Activated CD8-positive, alpha-beta T cell treated with anti-CD3 and anti-CD28 coated beads for 36 hours (primary cell): ENCODE results near the gene UIMC1. TPM values are rescaled to one million over a fixed set of nuclear protein-coding genes. Genes with fewer than 3 reads are reported as not detected.

Source experiments
- ATAC-seq: fragments of 200-7000 bp; cut with Tn5 transposase; one replicate; pipeline ENCODE4 v1.10.0; 2021; ENCODE audit warnings: mild to moderate bottlenecking, moderate library complexity
- CTCF ChIA-PET: fragments of 350-600 bp; sonication (Branson Sonifier 250); formaldehyde crosslinking; loops from one replicate; lab custom pipeline; 2021; ENCODE audit warnings: antibody characterized with exemption; lab: Charles Lee
- POLR2A ChIA-PET: fragments of 350-600 bp; sonication (Branson Sonifier 250); formaldehyde crosslinking; loops from one replicate; lab custom pipeline; 2021; ENCODE audit warnings: antibody characterized with exemption; lab: Charles Lee
- DNase-seq: peaks from one replicate; pipeline ENCODE4 v3.0.0-alpha.2; 2020
- H3K27ac Mint-ChIP-seq: one replicate; pipeline ENCODE4 v1.8.0; 2021; ENCODE audit warnings: mild to moderate bottlenecking, mixed read lengths
- H3K27me3 Mint-ChIP-seq: one replicate; pipeline ENCODE4 v1.8.0; 2021; ENCODE audit warnings: mixed read lengths
- H3K36me3 Mint-ChIP-seq: one replicate; pipeline ENCODE4 v1.8.0; 2021; ENCODE audit warnings: low read depth, mixed read lengths
- H3K4me1 Mint-ChIP-seq: one replicate; pipeline ENCODE4 v1.8.0; 2021; ENCODE audit warnings: low read depth, mixed read lengths
- H3K4me3 Mint-ChIP-seq: one replicate; pipeline ENCODE4 v1.8.0; 2021; ENCODE audit warnings: mild to moderate bottlenecking, moderate library complexity, mixed read lengths
- H3K9me3 Mint-ChIP-seq: one replicate; pipeline ENCODE4 v1.8.0; 2021; ENCODE audit warnings: mixed read lengths
- intact Hi-C: fragments of 100-400 bp; cut with micrococcal nuclease; formaldehyde crosslinking; loops from one replicate; pipeline ENCODE4 v1.10.0; 2022
- total RNA-seq, 2 experiments: library from RNA; stranded (reverse); gene quantifications; one replicate each; pipeline ENCODE4 v1.2.3, GENCODE V29; 2021
- TF ChIP-seq, protein P1 (sequence below): fragments of 200-600 bp; IDR thresholded peaks from one replicate; pipeline ENCODE4 v1.8.0; 2022; ENCODE audit warnings: antibody characterized with exemption, mild to moderate bottlenecking

UIMC1 gene
- total RNA-seq, 2 experiments from 2014 or later: 54.1 to 57.0 TPM

DNA sequence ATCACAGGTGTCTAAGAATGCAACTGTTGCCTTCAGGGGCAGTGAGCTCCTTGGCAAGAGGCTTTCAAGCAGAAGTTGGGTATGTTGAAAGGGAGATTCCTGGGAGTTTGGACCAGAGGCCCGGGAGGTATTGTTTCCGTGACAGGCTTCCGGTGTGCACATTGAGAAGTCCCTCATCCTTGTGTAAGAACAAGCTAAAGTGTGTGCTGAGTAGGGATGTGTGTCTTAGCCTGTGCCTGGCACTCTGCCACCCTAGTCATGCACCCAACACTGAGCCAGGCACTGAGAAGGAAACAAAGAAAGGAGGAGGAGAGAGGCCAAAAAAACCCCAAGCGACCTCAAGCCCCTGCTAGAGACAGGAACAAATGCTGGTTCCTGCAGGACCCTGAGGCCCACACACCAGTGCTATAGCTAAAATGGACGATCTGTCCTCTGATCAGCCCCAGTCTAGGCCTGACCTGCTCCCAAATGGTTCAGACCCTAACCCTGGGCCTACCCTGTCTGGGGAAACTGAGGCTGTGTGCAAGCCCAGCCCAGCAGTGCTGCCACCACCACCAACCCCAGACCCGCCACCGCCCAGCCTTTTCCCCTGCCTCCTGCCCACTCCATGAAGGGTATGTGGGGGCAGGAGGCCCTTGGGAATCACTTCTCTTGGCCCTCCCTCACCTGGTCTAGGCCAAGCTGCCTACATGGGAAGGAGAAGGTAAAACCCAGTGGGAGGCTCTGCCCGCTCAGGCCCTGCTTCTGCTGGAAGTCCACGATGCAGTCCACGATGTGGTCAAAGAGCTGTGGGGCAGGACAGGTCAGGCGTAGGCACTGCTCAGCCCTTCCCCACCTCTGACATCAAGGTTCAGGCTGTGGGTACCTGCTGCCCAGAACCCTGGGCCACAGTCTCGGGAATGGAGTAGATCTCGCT lies 120.0 kb downstream of the UIMC1 start:
- no peak overlapping the region for H3K4me3 Mint-ChIP-seq
- no peak for DNase-seq
- peaks cover 1% of the 10 kb centered on the region for H3K27me3 Mint-ChIP-seq
- POLR2A ChIA-PET: interaction anchor here (0.8 kb wide), 1 partner anchor 14 kb away, joined by 3 read pairs; no protein-coding TSS in a partner anchor
- TF ChIP-seq, protein P1, sequence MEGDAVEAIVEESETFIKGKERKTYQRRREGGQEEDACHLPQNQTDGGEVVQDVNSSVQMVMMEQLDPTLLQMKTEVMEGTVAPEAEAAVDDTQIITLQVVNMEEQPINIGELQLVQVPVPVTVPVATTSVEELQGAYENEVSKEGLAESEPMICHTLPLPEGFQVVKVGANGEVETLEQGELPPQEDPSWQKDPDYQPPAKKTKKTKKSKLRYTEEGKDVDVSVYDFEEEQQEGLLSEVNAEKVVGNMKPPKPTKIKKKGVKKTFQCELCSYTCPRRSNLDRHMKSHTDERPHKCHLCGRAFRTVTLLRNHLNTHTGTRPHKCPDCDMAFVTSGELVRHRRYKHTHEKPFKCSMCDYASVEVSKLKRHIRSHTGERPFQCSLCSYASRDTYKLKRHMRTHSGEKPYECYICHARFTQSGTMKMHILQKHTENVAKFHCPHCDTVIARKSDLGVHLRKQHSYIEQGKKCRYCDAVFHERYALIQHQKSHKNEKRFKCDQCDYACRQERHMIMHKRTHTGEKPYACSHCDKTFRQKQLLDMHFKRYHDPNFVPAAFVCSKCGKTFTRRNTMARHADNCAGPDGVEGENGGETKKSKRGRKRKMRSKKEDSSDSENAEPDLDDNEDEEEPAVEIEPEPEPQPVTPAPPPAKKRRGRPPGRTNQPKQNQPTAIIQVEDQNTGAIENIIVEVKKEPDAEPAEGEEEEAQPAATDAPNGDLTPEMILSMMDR: no peak
- no peaks in the 10 kb centered on the region for H3K4me1 Mint-ChIP-seq
- no peaks in the 10 kb centered on the region for H3K9me3 Mint-ChIP-seq
- no peaks in the 10 kb centered on the region for H3K36me3 Mint-ChIP-seq
- no peak for ATAC-seq
- CTCF ChIA-PET: interaction anchor here (0.7 kb wide), 1 partner anchor 127 kb away, joined by 3 read pairs; no protein-coding TSS in a partner anchor
- intact Hi-C loops: no loop called here
- no peak overlapping the region for H3K27ac Mint-ChIP-seq

DNA sequence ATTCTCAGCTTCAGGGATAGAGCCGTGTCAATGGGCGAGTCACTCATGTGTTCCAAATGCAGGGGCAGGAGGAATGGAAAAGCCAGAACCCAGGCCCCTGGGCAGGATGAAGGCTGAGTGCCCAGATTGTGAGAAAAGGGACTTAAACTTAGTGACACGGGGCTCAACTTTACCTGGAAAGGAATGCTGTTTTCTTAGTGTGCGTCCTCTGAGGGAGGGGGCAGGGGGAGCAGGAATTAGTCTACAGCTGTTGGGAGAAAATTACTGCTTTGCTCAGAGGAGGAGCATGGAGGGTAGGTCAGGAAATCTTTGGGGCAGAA lies 122.0 kb downstream of the UIMC1 start:
- CTCF ChIA-PET: no interaction called here
- ATAC-seq: no peak

DNA sequence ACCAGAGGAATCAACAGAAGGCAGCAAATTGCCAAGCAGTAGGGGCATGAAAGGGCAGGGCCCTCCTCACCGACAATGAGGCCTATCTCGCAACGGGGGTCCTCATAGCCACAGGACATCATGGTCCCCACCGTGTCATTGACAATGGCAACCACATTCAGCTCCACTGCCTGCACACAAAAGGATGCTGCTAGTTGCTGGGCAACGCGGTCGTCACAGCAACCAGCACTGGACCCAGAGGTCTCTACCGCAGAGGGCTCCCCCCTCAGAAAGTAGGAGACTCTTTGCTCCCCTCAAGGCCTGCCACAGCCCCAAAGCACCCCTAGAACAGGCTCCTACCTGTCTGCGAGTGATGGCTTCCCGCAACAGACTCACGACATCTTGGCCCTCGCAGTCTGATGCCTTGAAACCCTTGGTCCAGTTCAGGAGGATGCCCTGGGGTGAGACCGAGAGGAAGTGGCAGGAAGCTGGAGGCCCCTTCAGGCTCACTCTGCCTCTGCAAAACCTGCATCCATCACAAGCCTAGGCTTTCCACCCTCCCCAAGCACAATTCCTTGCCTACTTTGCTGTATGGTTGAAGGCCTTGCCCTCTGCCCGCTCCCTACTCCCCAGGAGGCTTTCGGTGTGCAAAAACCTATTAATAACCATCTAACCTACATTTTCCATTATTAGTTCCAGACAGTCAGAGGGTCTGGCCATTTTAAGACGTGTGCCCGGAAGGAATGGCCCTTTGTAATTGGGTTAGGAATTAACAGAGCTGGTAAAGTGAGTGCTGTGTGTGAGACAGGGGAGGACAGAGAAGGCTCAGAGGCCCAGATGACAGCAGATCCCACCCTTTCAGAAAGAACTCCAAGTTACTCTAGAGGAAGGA lies 122.6 kb downstream of the UIMC1 start:
- Mint-ChIP-seq H3K4me1 (no peaks in the 10 kb centered on the region), H3K36me3 (no peaks in the 10 kb centered on the region), H3K4me3 (no peak overlapping the region), H3K9me3 (no peaks in the 10 kb centered on the region), H3K27me3 (peaks cover 1% of the 10 kb centered on the region), H3K27ac (no peak overlapping the region)
- no peak for DNase-seq
- intact Hi-C loops: no loop called here
- ATAC-seq: no peak
- ChIA-PET POLR2A (interaction anchor here (0.8 to 1.4 kb wide), 2 partner anchors 228 to 309 kb away, joined by 3 read pairs; no protein-coding TSS in a partner anchor), CTCF (no interaction called here)
- TF ChIP-seq, protein P1: no peak

More for the DNA sequence above, 122.0 kb downstream of the UIMC1 start:
- intact Hi-C loops: no loop called here
- Mint-ChIP-seq H3K27ac (no peak overlapping the region), H3K9me3 (no peaks in the 10 kb centered on the region), H3K4me1 (no peaks in the 10 kb centered on the region), H3K4me3 (no peak overlapping the region), H3K36me3 (no peaks in the 10 kb centered on the region), H3K27me3 (peaks cover 1% of the 10 kb centered on the region)
- TF ChIP-seq, protein P1: no peak
- POLR2A ChIA-PET: interaction anchor here (0.8 kb wide), 1 partner anchor 310 kb away, joined by 3 read pairs; no protein-coding TSS in a partner anchor
- no peak for DNase-seq

DNA sequence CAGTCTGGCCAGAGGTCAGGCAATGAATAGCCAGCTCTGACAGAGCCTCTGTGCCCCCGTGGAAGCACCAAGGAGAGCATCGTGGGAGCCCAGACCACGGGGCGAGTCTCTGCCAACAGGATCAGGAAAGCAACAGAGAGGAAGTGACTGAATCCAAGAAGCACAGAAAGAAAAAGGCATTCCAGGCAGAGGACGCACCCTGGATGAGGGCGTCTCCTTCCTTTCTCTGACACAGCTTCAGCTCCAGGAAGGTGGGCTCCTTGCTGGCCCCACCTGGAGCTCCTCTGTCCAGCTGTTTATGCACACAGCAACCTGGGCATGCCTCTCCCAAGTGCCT lies 124.0 kb downstream of the UIMC1 start:
- Mint-ChIP-seq H3K4me1 (no peaks in the 10 kb centered on the region), H3K9me3 (no peaks in the 10 kb centered on the region), H3K36me3 (no peaks in the 10 kb centered on the region), H3K27ac (no peak overlapping the region), H3K27me3 (peaks cover 6% of the 10 kb centered on the region), H3K4me3 (no peak overlapping the region)
- CTCF ChIA-PET: no interaction called here
- ATAC-seq (no peak), DNase-seq (no peak)
- POLR2A ChIA-PET: interaction anchor here (1.0 to 1.4 kb wide), 2 partner anchors 9 to 230 kb away, joined by 3 to 6 read pairs; no protein-coding TSS in a partner anchor
- intact Hi-C loops: no loop called here
- TF ChIP-seq, protein P1: no peak
